Erythroblast (primary cell): ENCODE data around the gene FBN3.

Experiments
- GATA1 ChIP-seq: IDR thresholded peaks from 2 replicates; pipeline ENCODE4 v1.6.1; 2011; ENCODE audit warnings: low read depth, mild to moderate bottlenecking, control low read depth, low read length, moderate library complexity
- POLR2A ChIP-seq: IDR thresholded peaks from 2 replicates; pipeline ENCODE4 v1.6.1; 2011; ENCODE audit warnings: mild to moderate bottlenecking, low read length

DNA sequence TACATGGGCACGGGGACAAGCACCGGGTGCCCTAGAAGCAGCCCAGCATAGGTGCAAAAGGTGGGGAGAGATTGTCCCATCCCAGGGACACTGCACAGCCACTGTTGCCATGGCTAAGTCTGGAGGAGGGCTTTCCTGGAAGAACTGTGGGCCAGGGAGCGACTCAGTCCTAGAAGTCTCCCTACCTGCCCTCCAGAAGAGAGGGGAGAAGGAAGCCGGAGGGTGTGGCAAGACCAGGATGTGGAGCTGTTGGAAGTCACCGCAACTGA lies 2.3 kb upstream of the FBN3 start:
- TF ChIP-seq POLR2A (no peak), GATA1 (no peak)
